Measurements from ENCODE around the gene CMPK2. TPM values are rescaled to one million over a fixed set of nuclear protein-coding genes. Genes with fewer than 3 reads are reported as not detected.

CMPK2 gene
- total and polyA plus RNA-seq, 4 donors: 2.9 to 41.7 (median 4.2) TPM

DNA sequence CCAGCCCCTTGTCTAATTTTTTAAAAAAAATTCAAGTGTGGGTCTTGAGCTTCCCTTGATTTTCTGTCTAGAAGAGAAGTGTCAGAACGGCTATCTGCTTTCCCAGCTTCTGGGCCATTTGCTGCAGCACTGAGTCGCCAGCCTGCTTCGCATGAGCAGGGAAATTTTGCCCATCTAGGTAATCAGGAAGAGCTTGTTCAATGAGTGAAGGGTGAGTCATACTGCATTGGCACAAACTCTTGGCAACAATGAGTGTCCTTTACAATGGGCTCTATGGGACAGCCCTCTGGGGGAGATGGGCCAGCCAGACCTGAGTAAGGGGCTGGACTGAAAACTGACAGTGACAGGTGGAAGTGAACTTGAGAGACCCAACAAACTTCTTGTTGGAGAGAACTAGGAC is 49.1 kb upstream of the CMPK2 start (continued):
- no peak for TF ChIP-seq TAF1 (conservative IDR thresholded peaks at IDR 0.05)
- TF ChIP-seq FOXA1 (IDR thresholded peaks at IDR 0.05): no peak
- no peak for TF ChIP-seq RXRA (IDR thresholded peaks at IDR 0.05)
- TF ChIP-seq SP1 (IDR thresholded peaks at IDR 0.05): no peak

GRCh38 chr2:6913415-6914157 is 47.9 kb upstream of the CMPK2 start:
- H3K4me1 ChIP-seq (ENCODE audit: control insufficient read depth in 4 of 4, insufficient read depth in 4 of 4, low read length in 3 of 4): peaks cover 2 to 8% (median 5%) of the 10 kb centered on the region in 4 donors
- H3K4me3 ChIP-seq (ENCODE audit: low read depth in 1 of 3, low read length in 3 of 3): no peak overlapping the region
- 83% methylated on average over 9 of the region's 9 CpGs for WGBS
- no peak overlapping the region for H3K9ac ChIP-seq (ENCODE audit: low read depth in 1 of 2, low read length in 2 of 2)
- no peak for TF ChIP-seq YY1 (IDR thresholded peaks at IDR 0.05)
- TF ChIP-seq, protein P1, sequence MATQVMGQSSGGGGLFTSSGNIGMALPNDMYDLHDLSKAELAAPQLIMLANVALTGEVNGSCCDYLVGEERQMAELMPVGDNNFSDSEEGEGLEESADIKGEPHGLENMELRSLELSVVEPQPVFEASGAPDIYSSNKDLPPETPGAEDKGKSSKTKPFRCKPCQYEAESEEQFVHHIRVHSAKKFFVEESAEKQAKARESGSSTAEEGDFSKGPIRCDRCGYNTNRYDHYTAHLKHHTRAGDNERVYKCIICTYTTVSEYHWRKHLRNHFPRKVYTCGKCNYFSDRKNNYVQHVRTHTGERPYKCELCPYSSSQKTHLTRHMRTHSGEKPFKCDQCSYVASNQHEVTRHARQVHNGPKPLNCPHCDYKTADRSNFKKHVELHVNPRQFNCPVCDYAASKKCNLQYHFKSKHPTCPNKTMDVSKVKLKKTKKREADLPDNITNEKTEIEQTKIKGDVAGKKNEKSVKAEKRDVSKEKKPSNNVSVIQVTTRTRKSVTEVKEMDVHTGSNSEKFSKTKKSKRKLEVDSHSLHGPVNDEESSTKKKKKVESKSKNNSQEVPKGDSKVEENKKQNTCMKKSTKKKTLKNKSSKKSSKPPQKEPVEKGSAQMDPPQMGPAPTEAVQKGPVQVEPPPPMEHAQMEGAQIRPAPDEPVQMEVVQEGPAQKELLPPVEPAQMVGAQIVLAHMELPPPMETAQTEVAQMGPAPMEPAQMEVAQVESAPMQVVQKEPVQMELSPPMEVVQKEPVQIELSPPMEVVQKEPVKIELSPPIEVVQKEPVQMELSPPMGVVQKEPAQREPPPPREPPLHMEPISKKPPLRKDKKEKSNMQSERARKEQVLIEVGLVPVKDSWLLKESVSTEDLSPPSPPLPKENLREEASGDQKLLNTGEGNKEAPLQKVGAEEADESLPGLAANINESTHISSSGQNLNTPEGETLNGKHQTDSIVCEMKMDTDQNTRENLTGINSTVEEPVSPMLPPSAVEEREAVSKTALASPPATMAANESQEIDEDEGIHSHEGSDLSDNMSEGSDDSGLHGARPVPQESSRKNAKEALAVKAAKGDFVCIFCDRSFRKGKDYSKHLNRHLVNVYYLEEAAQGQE (IDR thresholded peaks at IDR 0.05): no peak
- TF ChIP-seq FOXA2 (IDR thresholded peaks at IDR 0.05): no peak
- no peak for TF ChIP-seq FOXA1 (IDR thresholded peaks at IDR 0.05)
- no peak for TF ChIP-seq ATF3 (IDR thresholded peaks at IDR 0.05)
- no peak for TF ChIP-seq JUND (IDR thresholded peaks at IDR 0.05)
- TF ChIP-seq, protein P2, sequence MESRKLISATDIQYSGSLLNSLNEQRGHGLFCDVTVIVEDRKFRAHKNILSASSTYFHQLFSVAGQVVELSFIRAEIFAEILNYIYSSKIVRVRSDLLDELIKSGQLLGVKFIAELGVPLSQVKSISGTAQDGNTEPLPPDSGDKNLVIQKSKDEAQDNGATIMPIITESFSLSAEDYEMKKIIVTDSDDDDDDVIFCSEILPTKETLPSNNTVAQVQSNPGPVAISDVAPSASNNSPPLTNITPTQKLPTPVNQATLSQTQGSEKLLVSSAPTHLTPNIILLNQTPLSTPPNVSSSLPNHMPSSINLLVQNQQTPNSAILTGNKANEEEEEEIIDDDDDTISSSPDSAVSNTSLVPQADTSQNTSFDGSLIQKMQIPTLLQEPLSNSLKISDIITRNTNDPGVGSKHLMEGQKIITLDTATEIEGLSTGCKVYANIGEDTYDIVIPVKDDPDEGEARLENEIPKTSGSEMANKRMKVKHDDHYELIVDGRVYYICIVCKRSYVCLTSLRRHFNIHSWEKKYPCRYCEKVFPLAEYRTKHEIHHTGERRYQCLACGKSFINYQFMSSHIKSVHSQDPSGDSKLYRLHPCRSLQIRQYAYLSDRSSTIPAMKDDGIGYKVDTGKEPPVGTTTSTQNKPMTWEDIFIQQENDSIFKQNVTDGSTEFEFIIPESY (IDR thresholded peaks at IDR 0.05): no peak
- TF ChIP-seq, protein P3, sequence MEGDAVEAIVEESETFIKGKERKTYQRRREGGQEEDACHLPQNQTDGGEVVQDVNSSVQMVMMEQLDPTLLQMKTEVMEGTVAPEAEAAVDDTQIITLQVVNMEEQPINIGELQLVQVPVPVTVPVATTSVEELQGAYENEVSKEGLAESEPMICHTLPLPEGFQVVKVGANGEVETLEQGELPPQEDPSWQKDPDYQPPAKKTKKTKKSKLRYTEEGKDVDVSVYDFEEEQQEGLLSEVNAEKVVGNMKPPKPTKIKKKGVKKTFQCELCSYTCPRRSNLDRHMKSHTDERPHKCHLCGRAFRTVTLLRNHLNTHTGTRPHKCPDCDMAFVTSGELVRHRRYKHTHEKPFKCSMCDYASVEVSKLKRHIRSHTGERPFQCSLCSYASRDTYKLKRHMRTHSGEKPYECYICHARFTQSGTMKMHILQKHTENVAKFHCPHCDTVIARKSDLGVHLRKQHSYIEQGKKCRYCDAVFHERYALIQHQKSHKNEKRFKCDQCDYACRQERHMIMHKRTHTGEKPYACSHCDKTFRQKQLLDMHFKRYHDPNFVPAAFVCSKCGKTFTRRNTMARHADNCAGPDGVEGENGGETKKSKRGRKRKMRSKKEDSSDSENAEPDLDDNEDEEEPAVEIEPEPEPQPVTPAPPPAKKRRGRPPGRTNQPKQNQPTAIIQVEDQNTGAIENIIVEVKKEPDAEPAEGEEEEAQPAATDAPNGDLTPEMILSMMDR (IDR thresholded peaks at IDR 0.05; ENCODE audit: low read depth, low read length, missing input control): no peak
- no peak for TF ChIP-seq EGR1 (IDR thresholded peaks at IDR 0.05; ENCODE audit: low read depth in 2 of 2)
- no peak for TF ChIP-seq TAF1 (conservative IDR thresholded peaks at IDR 0.05)
- TF ChIP-seq RAD21 (IDR thresholded peaks at IDR 0.05): no peak
- TF ChIP-seq, protein P4, sequence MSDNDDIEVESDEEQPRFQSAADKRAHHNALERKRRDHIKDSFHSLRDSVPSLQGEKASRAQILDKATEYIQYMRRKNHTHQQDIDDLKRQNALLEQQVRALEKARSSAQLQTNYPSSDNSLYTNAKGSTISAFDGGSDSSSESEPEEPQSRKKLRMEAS (IDR thresholded peaks at IDR 0.05): no peak
- TF ChIP-seq HNF4A (conservative IDR thresholded peaks at IDR 0.05): no peak
- TF ChIP-seq HNF4G (IDR thresholded peaks at IDR 0.05): no peak
- no peak for TF ChIP-seq GABPA (IDR thresholded peaks at IDR 0.05 in 1 of 2, conservative IDR thresholded peaks at IDR 0.05 in 1 of 2)
- no peak for TF ChIP-seq RXRA (IDR thresholded peaks at IDR 0.05)
- DNase-seq (ENCODE audit: low spot score): no peak
- H3K9me3 ChIP-seq (ENCODE audit: control insufficient read depth in 4 of 4, low read length in 3 of 4): no peaks in the 10 kb centered on the region
- H3K36me3 ChIP-seq (ENCODE audit: control insufficient read depth in 4 of 4, insufficient read depth in 3 of 4, low read depth in 1 of 4, low read length in 3 of 4): no peaks in the 10 kb centered on the region
- H3K27ac ChIP-seq (ENCODE audit: low read depth in 1 of 2, low read length in 2 of 2): no peak overlapping the region
- no peaks in the 10 kb centered on the region for H3K27me3 ChIP-seq (ENCODE audit: control insufficient read depth in 4 of 4, insufficient read depth in 4 of 4, low read length in 3 of 4)

Data from liver (tissue), 9 donors.